ENCODE data around the gene ANO2.

DNA sequence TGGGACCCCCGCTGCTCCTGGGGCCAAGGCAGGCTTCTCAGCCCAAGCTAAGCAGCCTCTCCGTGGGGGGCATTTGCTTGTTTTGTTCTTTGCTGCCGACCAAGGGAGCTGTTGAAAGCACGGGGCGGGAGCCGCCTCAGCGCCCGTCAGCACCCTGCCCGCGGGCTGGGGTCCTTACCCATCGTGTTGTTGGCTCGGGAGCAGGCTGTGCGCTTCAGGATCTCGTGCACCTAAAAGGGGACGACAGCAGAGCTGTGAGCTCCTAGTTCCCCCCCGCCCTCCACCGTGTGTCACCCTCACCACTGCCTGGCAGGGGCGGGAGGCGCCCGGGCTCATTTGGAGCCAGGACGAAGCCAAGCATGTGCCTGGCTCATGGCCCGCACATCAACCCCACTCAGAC, 117.5 kb downstream of the ANO2 start:
- TF ChIP-seq, protein P1, sequence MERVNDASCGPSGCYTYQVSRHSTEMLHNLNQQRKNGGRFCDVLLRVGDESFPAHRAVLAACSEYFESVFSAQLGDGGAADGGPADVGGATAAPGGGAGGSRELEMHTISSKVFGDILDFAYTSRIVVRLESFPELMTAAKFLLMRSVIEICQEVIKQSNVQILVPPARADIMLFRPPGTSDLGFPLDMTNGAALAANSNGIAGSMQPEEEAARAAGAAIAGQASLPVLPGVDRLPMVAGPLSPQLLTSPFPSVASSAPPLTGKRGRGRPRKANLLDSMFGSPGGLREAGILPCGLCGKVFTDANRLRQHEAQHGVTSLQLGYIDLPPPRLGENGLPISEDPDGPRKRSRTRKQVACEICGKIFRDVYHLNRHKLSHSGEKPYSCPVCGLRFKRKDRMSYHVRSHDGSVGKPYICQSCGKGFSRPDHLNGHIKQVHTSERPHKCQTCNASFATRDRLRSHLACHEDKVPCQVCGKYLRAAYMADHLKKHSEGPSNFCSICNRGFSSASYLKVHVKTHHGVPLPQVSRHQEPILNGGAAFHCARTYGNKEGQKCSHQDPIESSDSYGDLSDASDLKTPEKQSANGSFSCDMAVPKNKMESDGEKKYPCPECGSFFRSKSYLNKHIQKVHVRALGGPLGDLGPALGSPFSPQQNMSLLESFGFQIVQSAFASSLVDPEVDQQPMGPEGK (CRISPR knock-in tag; IDR thresholded peaks at IDR 0.05; ENCODE audit: borderline replicate concordance), result no peak
- TF ChIP-seq CSDC2 (CRISPR knock-in tag; IDR thresholded peaks at IDR 0.05), result no peak
- TF ChIP-seq ZNF8 (CRISPR knock-in tag; IDR thresholded peaks at IDR 0.05), result no peak
- TF ChIP-seq TOX (CRISPR knock-in tag; IDR thresholded peaks at IDR 0.05; ENCODE audit: borderline replicate concordance), result no peak
- no peak for TF ChIP-seq CREB5 (CRISPR knock-in tag; IDR thresholded peaks at IDR 0.05; ENCODE audit: low read depth)
- TF ChIP-seq RARB (CRISPR knock-in tag; IDR thresholded peaks at IDR 0.05), result no peak
- no peak for TF ChIP-seq ESRRG (CRISPR knock-in tag; IDR thresholded peaks at IDR 0.05)
- TF ChIP-seq ZFP3 (CRISPR knock-in tag; IDR thresholded peaks at IDR 0.05), result no peak
- TF ChIP-seq TCF4 (CRISPR knock-in tag; IDR thresholded peaks at IDR 0.05; ENCODE audit: borderline replicate concordance), result no peak
- TF ChIP-seq PPARA (CRISPR knock-in tag; IDR thresholded peaks at IDR 0.05; ENCODE audit: borderline replicate concordance), result no peak
- TF ChIP-seq ZFP30 (CRISPR knock-in tag; IDR thresholded peaks at IDR 0.05), result no peak
- TF ChIP-seq ZNF70 (CRISPR knock-in tag; IDR thresholded peaks at IDR 0.05), result no peak

Measured in SK-N-SH treated with all-trans-retinoic acid at 6 μM for 48 hours (cell line).